Fibroblast of lung (primary cell): Measurements from ENCODE around the gene OSGIN1.

Experiments
- CTCF ChIP-seq, 2 donors: IDR thresholded peaks in 1 of 2; conservative IDR thresholded peaks in 1 of 2; 1 replicate in 1 of 2; 2 replicates in 1 of 2; pipeline ENCODE4 v1.5.1; 2011 to 2012; ENCODE audit warnings: low read length in 2 of 2, control low read depth in 1 of 2, inconsistent platforms in 1 of 2, low read depth in 1 of 2, mild to moderate bottlenecking in 1 of 2
- EZH2 ChIP-seq: IDR thresholded peaks from 2 replicates; pipeline ENCODE4 v1.5.1; 2012; ENCODE audit warnings: low read length, control low read depth, mild to moderate bottlenecking; ENCODE audit errors: missing control alignments

- TF ChIP-seq CTCF (conservative IDR thresholded peaks at IDR 0.05 in 1 of 2, IDR thresholded peaks at IDR 0.05 in 1 of 2; ENCODE audit: low read depth in 1 of 2, low read length in 2 of 2), result no peak
- TF ChIP-seq EZH2, result no peak
These were observed 38.0 kb upstream of the OSGIN1 start for GRCh38 chr16:83915081-83915480.
